Adrenal gland (tissue), 5 donors: Measurements from ENCODE around the gene OLAH.

Experiments
- CTCF ChIP-seq, 6 experiments: fragments of 450-650 bp in 4 of 6; fragments of 200-600 bp in 2 of 6; sonication (generic) in 1 of 6; IDR thresholded peaks; 1 replicate in 5 of 6; 2 replicates in 1 of 6; pipeline versions ENCODE4 v1.5.1 to v1.8.0; 2016 to 2021; ENCODE audit warnings: antibody characterized with exemption in 6 of 6, mild to moderate bottlenecking in 2 of 6, moderate library complexity in 1 of 6
- POLR2A ChIP-seq, 2 donors: fragments of 450-650 bp; IDR thresholded peaks; one replicate each; pipeline ENCODE4 v1.6.1; 2017; ENCODE audit warnings: antibody characterized with exemption in 2 of 2, mild to moderate bottlenecking in 2 of 2, moderate library complexity in 1 of 2
- donor health status: DM: no; HTN: no; CAD: no.

GRCh38 chr10:15015451-15015850 lies 28.3 kb upstream of the OLAH start:
- TF ChIP-seq CTCF (IDR thresholded peaks at IDR 0.05) (no peak), POLR2A (IDR thresholded peaks at IDR 0.05) (no peak)
